Fibroblast of lung (primary cell): ENCODE measurements around the gene ZFP14. TPM values are rescaled to one million over a fixed set of nuclear protein-coding genes. Genes with fewer than 3 reads are reported as not detected.

Experiments
- DNase-seq, 2 donors: peaks; one replicate each; pipeline versions ENCODE4 v3.0.0 to v3.0.0-alpha.2; 2010; ENCODE audit warnings: low read depth in 2 of 2
- H2AFZ ChIP-seq: 2 replicates; pipeline ENCODE4 v1.5.1; 2012; ENCODE audit warnings: low read length, control low read depth, inconsistent platforms
- H3K27ac ChIP-seq: 2 replicates; pipeline ENCODE4 v1.5.1; 2011; ENCODE audit warnings: low read length, control low read depth; ENCODE audit not compliant: insufficient read depth
- H3K27me3 ChIP-seq: 2 replicates; pipeline ENCODE4 v1.5.1; 2011; ENCODE audit warnings: mild to moderate bottlenecking, low read length; ENCODE audit not compliant: control insufficient read depth, insufficient read depth
- H3K36me3 ChIP-seq: 2 replicates; pipeline ENCODE4 v1.5.1; 2011; ENCODE audit warnings: low read length; ENCODE audit not compliant: control insufficient read depth, insufficient read depth
- H3K4me1 ChIP-seq: 2 replicates; pipeline ENCODE4 v1.5.1; 2011; ENCODE audit warnings: low read length; ENCODE audit not compliant: control insufficient read depth, insufficient read depth; ENCODE audit errors: extremely low read depth
- H3K4me2 ChIP-seq: 2 replicates; pipeline ENCODE4 v1.5.1; 2011; ENCODE audit warnings: low read length, control low read depth; ENCODE audit not compliant: insufficient read depth; ENCODE audit errors: extremely low read depth
- H3K4me3 ChIP-seq, 4 experiments: fragments of 200-600 bp in 1 of 4; sonication (generic) in 1 of 4; replicated peaks in 1 of 4; 2 replicates each; pipeline ENCODE4 v1.5.1; 2011 to 2016; ENCODE audit warnings: low read length in 4 of 4, low read depth in 3 of 4, mild to moderate bottlenecking in 3 of 4, control low read depth in 2 of 4, inconsistent platforms in 1 of 4, mixed read lengths in 1 of 4; ENCODE audit not compliant: insufficient read depth in 1 of 4; ENCODE audit errors: control extremely low read depth in 1 of 4
- H3K79me2 ChIP-seq: 2 replicates; pipeline ENCODE4 v1.5.1; 2012; ENCODE audit warnings: mild to moderate bottlenecking, low read length, inconsistent platforms; ENCODE audit not compliant: control insufficient read depth, insufficient read depth
- H3K9ac ChIP-seq: 2 replicates; pipeline ENCODE4 v1.5.1; 2011; ENCODE audit warnings: mild to moderate bottlenecking, low read length, control low read depth; ENCODE audit not compliant: insufficient read depth
- H3K9me3 ChIP-seq: 2 replicates; pipeline ENCODE4 v1.5.1; 2012; ENCODE audit warnings: low read depth, low read length; ENCODE audit not compliant: control insufficient read depth, insufficient read depth
- H4K20me1 ChIP-seq: 2 replicates; pipeline ENCODE4 v1.5.1; 2011; ENCODE audit warnings: low read length; ENCODE audit not compliant: control insufficient read depth, insufficient read depth; ENCODE audit errors: extremely low read depth
- EZH2 ChIP-seq: IDR thresholded peaks from 2 replicates; pipeline ENCODE4 v1.5.1; 2012; ENCODE audit warnings: low read length, control low read depth, mild to moderate bottlenecking; ENCODE audit errors: missing control alignments
- polyA plus RNA-seq, 2 donors: library from polyadenylated mRNA; depleted of rRNA in 1 of 2; stranded (reverse) in 1 of 2; unstranded in 1 of 2; fragments of >200 nt; gene quantifications; 2 replicates each; pipeline ENCODE4 v1.2.1, GENCODE V29; 2011 to 2012; ENCODE audit warnings: missing spikeins in 1 of 2
- total RNA-seq: library from RNA; depleted of rRNA; stranded (reverse); fragments of >200 nt; gene quantifications from 2 replicates; pipeline ENCODE4 v1.2.1, GENCODE V29; 2014
- TF ChIP-seq, protein P1 (sequence below), 2 donors: IDR thresholded peaks in 1 of 2; conservative IDR thresholded peaks in 1 of 2; 1 replicate in 1 of 2; 2 replicates in 1 of 2; pipeline ENCODE4 v1.5.1; 2011 to 2012; ENCODE audit warnings: low read length in 2 of 2, control low read depth in 1 of 2, inconsistent platforms in 1 of 2, low read depth in 1 of 2, mild to moderate bottlenecking in 1 of 2

Gene ZFP14
- total and polyA plus RNA-seq, 2 donors (not counting 1 experiment from before 2014, with no cell fraction given), result 1.2 to 8.1 TPM

DNA sequence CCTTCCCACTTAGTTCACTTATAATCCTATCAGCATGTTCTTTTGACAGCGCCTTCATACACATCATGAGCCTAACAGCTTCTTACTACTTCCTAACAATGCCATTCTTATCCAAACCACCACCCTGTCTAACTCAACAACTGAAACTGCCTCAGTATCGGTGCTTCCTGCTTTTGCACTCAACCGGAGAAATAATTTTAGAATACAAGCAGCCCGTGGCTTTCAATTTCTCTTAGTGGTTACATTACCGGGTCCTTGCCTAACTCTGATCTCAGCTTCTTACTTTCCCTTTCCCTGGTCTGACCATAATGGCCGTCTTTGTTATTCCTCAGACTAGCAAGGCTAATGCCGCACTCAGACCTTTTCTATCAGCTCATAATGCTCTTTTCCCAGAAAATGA lies 22.5 kb upstream of the ZFP14 start:
- no peak for TF ChIP-seq EZH2
- TF ChIP-seq, protein P1, sequence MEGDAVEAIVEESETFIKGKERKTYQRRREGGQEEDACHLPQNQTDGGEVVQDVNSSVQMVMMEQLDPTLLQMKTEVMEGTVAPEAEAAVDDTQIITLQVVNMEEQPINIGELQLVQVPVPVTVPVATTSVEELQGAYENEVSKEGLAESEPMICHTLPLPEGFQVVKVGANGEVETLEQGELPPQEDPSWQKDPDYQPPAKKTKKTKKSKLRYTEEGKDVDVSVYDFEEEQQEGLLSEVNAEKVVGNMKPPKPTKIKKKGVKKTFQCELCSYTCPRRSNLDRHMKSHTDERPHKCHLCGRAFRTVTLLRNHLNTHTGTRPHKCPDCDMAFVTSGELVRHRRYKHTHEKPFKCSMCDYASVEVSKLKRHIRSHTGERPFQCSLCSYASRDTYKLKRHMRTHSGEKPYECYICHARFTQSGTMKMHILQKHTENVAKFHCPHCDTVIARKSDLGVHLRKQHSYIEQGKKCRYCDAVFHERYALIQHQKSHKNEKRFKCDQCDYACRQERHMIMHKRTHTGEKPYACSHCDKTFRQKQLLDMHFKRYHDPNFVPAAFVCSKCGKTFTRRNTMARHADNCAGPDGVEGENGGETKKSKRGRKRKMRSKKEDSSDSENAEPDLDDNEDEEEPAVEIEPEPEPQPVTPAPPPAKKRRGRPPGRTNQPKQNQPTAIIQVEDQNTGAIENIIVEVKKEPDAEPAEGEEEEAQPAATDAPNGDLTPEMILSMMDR (conservative IDR thresholded peaks at IDR 0.05 in 1 of 2, IDR thresholded peaks at IDR 0.05 in 1 of 2; ENCODE audit: low read depth in 1 of 2, low read length in 2 of 2), result no peak
- Histone ChIP-seq H3K27ac (no peak overlapping the region), H3K79me2 (no peaks in the 10 kb centered on the region), H3K9ac (no peak overlapping the region), H3K4me2 (no peak overlapping the region), H4K20me1 (no peaks in the 10 kb centered on the region), H3K4me1 (no peaks in the 10 kb centered on the region), H3K36me3 (peaks cover 4% of the 10 kb centered on the region), H3K27me3 (no peaks in the 10 kb centered on the region), H2AFZ (no peak overlapping the region), H3K9me3 (no peaks in the 10 kb centered on the region), H3K4me3 (no peak overlapping the region)
- no peak for DNase-seq

DNA sequence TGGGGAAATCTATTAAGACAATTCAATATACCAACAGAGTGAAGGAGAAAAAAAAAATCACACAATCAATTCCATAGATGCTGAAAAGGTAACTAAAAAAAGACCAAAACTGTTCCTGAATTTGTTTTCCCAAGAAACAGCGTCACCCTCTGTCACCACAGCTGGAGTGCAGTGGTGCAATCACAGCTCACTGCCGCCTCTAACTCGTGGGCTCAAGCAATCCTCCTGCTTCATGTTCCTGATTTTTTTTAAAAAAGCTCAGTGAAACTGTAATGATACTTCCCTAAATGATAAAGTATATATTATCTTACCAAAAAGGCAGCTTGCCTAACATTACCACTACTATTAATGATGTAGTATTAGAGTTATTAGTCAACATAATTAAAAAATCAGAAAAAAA lies 19.6 kb upstream of the ZFP14 start:
- no peak overlapping the region for H2AFZ ChIP-seq
- peaks cover under 1% of the 10 kb centered on the region for H3K9me3 ChIP-seq
- TF ChIP-seq EZH2, result no peak
- TF ChIP-seq, protein P1 (conservative IDR thresholded peaks at IDR 0.05 in 1 of 2, IDR thresholded peaks at IDR 0.05 in 1 of 2; ENCODE audit: low read depth in 1 of 2, low read length in 2 of 2), result no peak
- no peak overlapping the region for H3K27ac ChIP-seq
- DNase-seq, result no peak
- H3K36me3 ChIP-seq, result peaks cover 3% of the 10 kb centered on the region
- H3K4me2 ChIP-seq, result no peak overlapping the region
- no peaks in the 10 kb centered on the region for H3K79me2 ChIP-seq
- no peaks in the 10 kb centered on the region for H3K4me1 ChIP-seq
- H3K9ac ChIP-seq, result no peak overlapping the region
- H3K27me3 ChIP-seq, result no peaks in the 10 kb centered on the region
- no peaks in the 10 kb centered on the region for H4K20me1 ChIP-seq
- H3K4me3 ChIP-seq, result no peak overlapping the region

DNA sequence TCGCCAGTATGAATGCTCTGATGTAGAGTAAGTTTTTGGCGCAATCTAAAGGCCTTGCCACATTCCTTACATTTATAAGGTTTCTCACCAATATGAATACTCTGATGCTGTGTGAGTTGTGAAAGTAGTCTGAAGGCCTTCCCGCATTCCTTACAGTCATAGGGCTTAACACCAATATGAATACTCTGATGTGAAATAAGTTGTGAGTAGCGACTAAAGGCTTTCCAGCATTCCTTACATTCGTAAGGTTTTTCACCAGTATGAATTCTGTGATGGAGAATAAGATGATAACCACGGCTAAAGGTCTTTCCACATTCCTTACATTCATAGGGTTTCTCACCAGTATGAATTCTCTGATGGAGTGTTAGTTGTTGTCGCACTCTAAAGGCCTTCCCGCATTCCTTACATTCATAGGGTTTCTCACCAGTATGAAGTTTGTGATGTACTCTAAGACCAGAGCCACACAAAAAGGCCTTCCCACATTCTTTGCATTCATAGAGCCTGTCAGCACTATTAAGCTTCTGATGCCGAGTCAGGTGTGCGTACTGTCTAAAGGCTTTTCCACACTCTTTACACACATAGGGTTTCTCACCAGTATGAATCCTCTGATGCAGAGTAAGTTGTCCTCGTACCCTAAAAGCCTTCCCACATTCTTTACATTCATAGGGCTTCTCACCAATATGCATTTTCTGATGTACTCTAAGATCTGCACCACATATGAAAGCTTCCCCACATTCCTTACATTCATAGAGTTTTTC lies 14.1 kb upstream of the ZFP14 start:
- Histone ChIP-seq H3K9me3 (peaks cover 10% of the 10 kb centered on the region), H3K4me3 (no peak overlapping the region), H3K9ac (no peak overlapping the region), H3K27ac (no peak overlapping the region), H4K20me1 (no peaks in the 10 kb centered on the region), H3K27me3 (no peaks in the 10 kb centered on the region), H3K4me2 (no peak overlapping the region), H3K4me1 (no peaks in the 10 kb centered on the region), H2AFZ (no peak overlapping the region), H3K36me3 (peaks cover 5% of the 10 kb centered on the region), H3K79me2 (no peaks in the 10 kb centered on the region)
- TF ChIP-seq EZH2, result no peak
- TF ChIP-seq, protein P1 (conservative IDR thresholded peaks at IDR 0.05 in 1 of 2, IDR thresholded peaks at IDR 0.05 in 1 of 2; ENCODE audit: low read depth in 1 of 2, low read length in 2 of 2), result no peak
- no peak for DNase-seq
